AG04450 (cell line): ENCODE measurements around the gene G0S2. TPM values are rescaled to one million over a fixed set of nuclear protein-coding genes. Genes with fewer than 3 reads are reported as not detected.

ENCODE experiments used
- CTCF ChIA-PET: fragments of 300-600, 350-600 bp; formaldehyde crosslinking; extraction: SDS; loops from one replicate; lab custom pipeline; 2022; ENCODE audit warnings: antibody characterized with exemption, inconsistent platforms; lab: Charles Lee
- POLR2A ChIA-PET: fragments of 350-600 bp; formaldehyde crosslinking; extraction: SDS; loops from one replicate; lab custom pipeline; 2021; ENCODE audit warnings: antibody characterized with exemption, inconsistent platforms; lab: Yijun Ruan, JAX
- DNase-seq: peaks from one replicate; pipeline ENCODE4 v3.0.0-alpha.2; 2011; ENCODE audit warnings: low read depth, low spot score
- H3K27ac ChIP-seq: one replicate; pipeline ENCODE4 v1.5.1; 2012; ENCODE audit warnings: low read depth, low read length, control low read depth
- H3K27me3 ChIP-seq: one replicate; pipeline ENCODE4 v1.6.0; 2012; ENCODE audit warnings: low read length; ENCODE audit not compliant: control insufficient read depth, insufficient read depth
- H3K4me3 ChIP-seq: 2 replicates; pipeline ENCODE4 v1.5.1; 2011; ENCODE audit warnings: mild to moderate bottlenecking, low read depth, low read length, control low read depth
- H3K9me3 ChIP-seq: 2 replicates; pipeline ENCODE4 v1.5.1; 2012; ENCODE audit warnings: low read length; ENCODE audit not compliant: control insufficient read depth, insufficient read depth
- polyA plus RNA-seq: library from polyadenylated mRNA; depleted of rRNA; stranded (reverse); fragments of >200 nt; gene quantifications from 2 replicates; pipeline ENCODE4 v1.2.3, GENCODE V29; 2011
- TF ChIP-seq, protein P1 (sequence below): IDR thresholded peaks from 2 replicates; pipeline ENCODE4 v1.5.1; 2011; ENCODE audit warnings: low read depth, low read length, control low read depth, inconsistent platforms

The G0S2 gene
- polyA plus RNA-seq, 1 experiment = 3.5 TPM

DNA sequence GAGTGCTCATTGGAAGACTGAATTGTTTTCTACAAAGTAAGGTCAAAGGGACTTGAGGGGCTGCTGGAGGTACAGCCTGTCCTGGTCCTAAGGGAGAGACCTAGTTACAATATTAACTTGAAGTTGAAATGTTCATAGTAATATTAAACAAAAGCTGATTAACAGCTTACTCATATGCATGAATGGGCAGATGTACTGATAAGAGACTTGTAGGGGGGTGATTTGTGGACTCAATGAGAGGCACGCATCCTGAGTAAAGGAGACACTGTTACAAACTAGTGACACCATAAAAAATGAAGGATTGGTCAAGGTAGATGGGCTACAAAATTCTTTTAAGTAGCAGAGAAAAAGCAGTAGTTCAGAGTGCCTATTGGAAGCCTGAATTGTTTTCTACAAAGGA lies 32.1 kb downstream of the G0S2 start:
- CTCF ChIA-PET = interaction anchor here (0.6 to 1.2 kb wide), 2 partner anchors 141 to 353 kb away, joined by 3 to 4 read pairs; no protein-coding TSS in a partner anchor

DNA sequence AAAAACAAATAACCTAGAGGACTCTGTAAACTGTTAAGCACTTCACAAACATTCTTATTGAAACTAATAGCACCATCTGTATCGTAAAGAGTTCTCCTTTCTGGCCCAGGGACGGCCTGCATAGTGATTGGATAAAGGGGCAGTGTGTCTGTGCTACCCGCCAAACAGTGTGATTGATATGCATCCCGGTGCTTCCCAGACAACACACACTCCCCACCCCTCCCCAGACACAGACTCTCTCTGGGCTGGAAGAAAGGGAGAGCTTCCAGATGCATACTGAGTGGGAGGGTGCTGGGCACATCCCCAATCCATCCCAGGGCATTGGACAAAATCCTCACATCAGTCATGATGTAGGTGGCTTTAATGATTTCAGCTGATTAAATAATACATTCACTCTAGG lies 33.1 kb downstream of the G0S2 start:
- H3K4me3 ChIP-seq = no peak overlapping the region
- H3K27ac ChIP-seq = no peak overlapping the region
- TF ChIP-seq, protein P1, sequence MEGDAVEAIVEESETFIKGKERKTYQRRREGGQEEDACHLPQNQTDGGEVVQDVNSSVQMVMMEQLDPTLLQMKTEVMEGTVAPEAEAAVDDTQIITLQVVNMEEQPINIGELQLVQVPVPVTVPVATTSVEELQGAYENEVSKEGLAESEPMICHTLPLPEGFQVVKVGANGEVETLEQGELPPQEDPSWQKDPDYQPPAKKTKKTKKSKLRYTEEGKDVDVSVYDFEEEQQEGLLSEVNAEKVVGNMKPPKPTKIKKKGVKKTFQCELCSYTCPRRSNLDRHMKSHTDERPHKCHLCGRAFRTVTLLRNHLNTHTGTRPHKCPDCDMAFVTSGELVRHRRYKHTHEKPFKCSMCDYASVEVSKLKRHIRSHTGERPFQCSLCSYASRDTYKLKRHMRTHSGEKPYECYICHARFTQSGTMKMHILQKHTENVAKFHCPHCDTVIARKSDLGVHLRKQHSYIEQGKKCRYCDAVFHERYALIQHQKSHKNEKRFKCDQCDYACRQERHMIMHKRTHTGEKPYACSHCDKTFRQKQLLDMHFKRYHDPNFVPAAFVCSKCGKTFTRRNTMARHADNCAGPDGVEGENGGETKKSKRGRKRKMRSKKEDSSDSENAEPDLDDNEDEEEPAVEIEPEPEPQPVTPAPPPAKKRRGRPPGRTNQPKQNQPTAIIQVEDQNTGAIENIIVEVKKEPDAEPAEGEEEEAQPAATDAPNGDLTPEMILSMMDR = no peak
- no peak for DNase-seq
- CTCF ChIA-PET = interaction anchor here (0.7 to 1.2 kb wide), 2 partner anchors 142 to 1054 kb away, joined by 3 read pairs; no protein-coding TSS in a partner anchor
- POLR2A ChIA-PET = no interaction called here
- no peaks in the 10 kb centered on the region for H3K27me3 ChIP-seq
- no peaks in the 10 kb centered on the region for H3K9me3 ChIP-seq

More for the DNA sequence above, 32.1 kb downstream of the G0S2 start:
- POLR2A ChIA-PET = no interaction called here
- TF ChIP-seq, protein P1 = no peak
- Histone ChIP-seq H3K27ac (no peak overlapping the region), H3K4me3 (no peak overlapping the region), H3K9me3 (no peaks in the 10 kb centered on the region), H3K27me3 (no peaks in the 10 kb centered on the region)
- no peak for DNase-seq

DNA sequence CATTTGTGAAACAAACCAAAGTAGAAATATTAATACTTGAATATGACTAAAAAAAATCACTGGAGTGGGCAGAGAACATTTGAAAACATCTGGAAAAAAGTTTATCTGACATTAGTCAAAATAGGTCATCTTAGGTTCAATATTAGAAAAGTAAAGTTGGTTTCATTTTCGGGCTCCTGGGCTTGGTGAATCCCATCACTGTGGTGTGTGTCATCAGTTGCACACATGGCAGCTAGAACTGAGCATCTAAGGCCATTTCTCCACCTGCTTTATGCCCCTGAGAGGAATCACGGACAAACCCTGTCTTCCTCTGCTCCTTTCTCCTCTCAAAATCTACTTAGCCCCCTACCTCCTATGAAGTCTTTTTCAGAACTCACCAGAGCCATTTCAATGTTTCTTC lies 34.9 kb downstream of the G0S2 start:
- DNase-seq = no peak
- Histone ChIP-seq H3K27ac (no peak overlapping the region), H3K4me3 (no peak overlapping the region), H3K27me3 (no peaks in the 10 kb centered on the region), H3K9me3 (no peaks in the 10 kb centered on the region)
- TF ChIP-seq, protein P1 = no peak
- ChIA-PET POLR2A (no interaction called here), CTCF (no interaction called here)

DNA sequence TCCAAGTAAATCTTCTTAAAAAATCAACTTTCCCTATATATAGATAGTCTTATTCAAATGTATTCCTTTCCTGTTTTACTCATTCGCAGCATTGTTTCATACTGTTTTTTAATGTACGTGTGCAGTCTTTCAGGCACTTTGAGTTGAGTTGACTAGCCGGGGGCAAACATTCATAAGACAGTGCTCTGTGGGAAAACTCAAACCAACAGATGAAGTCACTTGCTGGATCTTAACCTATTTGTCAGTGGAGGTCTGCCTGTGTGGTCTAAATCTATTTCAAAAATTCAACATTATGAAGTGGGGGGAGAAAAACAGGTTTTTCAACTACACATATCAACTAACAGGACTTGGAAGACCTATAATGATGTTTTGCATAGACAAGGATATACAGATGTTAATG lies 35.6 kb downstream of the G0S2 start:
- no peak overlapping the region for H3K27ac ChIP-seq
- no peaks in the 10 kb centered on the region for H3K9me3 ChIP-seq
- no peak overlapping the region for H3K4me3 ChIP-seq
- ChIA-PET POLR2A (no interaction called here), CTCF (interaction anchor here (1.6 kb wide), 1 partner anchor 37 kb away, joined by 5 read pairs; no protein-coding TSS in a partner anchor)
- TF ChIP-seq, protein P1 = no peak
- DNase-seq = no peak
- no peaks in the 10 kb centered on the region for H3K27me3 ChIP-seq

DNA sequence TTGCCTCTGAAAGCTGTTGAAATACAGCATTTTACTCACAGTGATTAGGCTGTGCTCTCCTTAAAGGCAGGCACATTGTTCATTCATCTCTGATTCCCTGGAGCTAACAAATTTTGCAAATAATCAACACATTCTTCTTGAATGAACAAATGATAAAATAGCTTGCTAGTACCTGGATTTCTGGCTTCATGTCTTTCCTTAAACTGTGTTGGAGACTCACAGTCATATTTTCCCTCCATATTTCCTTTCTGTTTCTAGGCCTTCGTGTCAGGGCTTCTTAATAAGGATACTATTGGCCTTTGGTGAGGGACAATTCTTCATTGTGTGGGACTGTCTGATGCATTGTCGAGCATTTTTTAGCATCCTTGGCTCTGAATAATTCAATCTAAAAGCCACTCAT lies 39.1 kb downstream of the G0S2 start:
- no peak for DNase-seq
- TF ChIP-seq, protein P1 = no peak
- H3K27ac ChIP-seq = no peak overlapping the region
- H3K27me3 ChIP-seq = no peaks in the 10 kb centered on the region
- ChIA-PET POLR2A (interaction anchor here (0.7 kb wide), 1 partner anchor 10 kb away, joined by 3 read pairs; the partner anchor contains the start of gene HSD11B1), CTCF (interaction anchor here (0.5 kb wide), 1 partner anchor 941 kb away, joined by 3 read pairs; no protein-coding TSS in a partner anchor)
- no peaks in the 10 kb centered on the region for H3K9me3 ChIP-seq
- H3K4me3 ChIP-seq = no peak overlapping the region
